Panc1 (cell line): ENCODE measurements around the gene MVK. TPM values are rescaled to one million over a fixed set of nuclear protein-coding genes. Genes with fewer than 3 reads are reported as not detected.

Experiments used
- ATAC-seq: fragments of 200-7000 bp; cut with Tn5 transposase; 2 replicates; pipeline ENCODE4 v1.9.1; 2020; ENCODE audit warnings: mild to moderate bottlenecking, moderate library complexity
- BruUV-seq: library from RNA; stranded (reverse); fragments of 400-500 nt; replicated peaks from 2 replicates; lab custom pipeline; 2021; lab: Mats Ljungman, UMichigan
- CTCF ChIA-PET: fragments of 300-600 bp; sonication (Branson Sonifier 250); formaldehyde crosslinking; loops from one replicate; lab custom pipeline; 2022; ENCODE audit warnings: antibody characterized with exemption; lab: Charles Lee
- POLR2A ChIA-PET: fragments of 300-600 bp; sonication (Branson Sonifier 250); formaldehyde crosslinking; loops from one replicate; lab custom pipeline; 2022; ENCODE audit warnings: antibody characterized with exemption; lab: Charles Lee
- DNase-seq: peaks from one replicate; pipeline ENCODE4 v3.0.0-alpha.2; 2010; ENCODE audit warnings: low read depth, low spot score
- H3K27ac ChIP-seq: 2 replicates; pipeline ENCODE4 v1.5.1; 2011; ENCODE audit warnings: mild to moderate bottlenecking, low read length, inconsistent platforms
- H3K27me3 ChIP-seq: fragments of 200-500 bp; sonication (Bioruptor generic); 2 replicates; pipeline ENCODE4 v1.6.0; 2014; ENCODE audit warnings: low read length, inconsistent platforms; ENCODE audit not compliant: control insufficient read depth, insufficient read depth
- H3K36me3 ChIP-seq: fragments of 200-500 bp; sonication (Bioruptor generic); 2 replicates; pipeline ENCODE4 v1.5.1; 2014; ENCODE audit warnings: inconsistent platforms, mild to moderate bottlenecking, low read length, moderate library complexity; ENCODE audit not compliant: control insufficient read depth, insufficient read depth
- H3K4me1 ChIP-seq: 2 replicates; pipeline ENCODE4 v1.5.1; 2011; ENCODE audit warnings: inconsistent platforms, mild to moderate bottlenecking, low read length, moderate library complexity; ENCODE audit not compliant: control insufficient read depth, insufficient read depth
- H3K4me3 ChIP-seq, 2 experiments: 2 replicates each; pipeline ENCODE4 v1.5.1; 2011 to 2012; ENCODE audit warnings: low read depth in 2 of 2, low read length in 2 of 2, mild to moderate bottlenecking in 2 of 2, inconsistent platforms in 1 of 2, moderate library complexity in 1 of 2
- H3K9me3 ChIP-seq: fragments of 200-500 bp; sonication (Bioruptor generic); 2 replicates; pipeline ENCODE4 v1.5.1; 2014; ENCODE audit warnings: low read depth, mild to moderate bottlenecking, inconsistent platforms, low read length, moderate library complexity; ENCODE audit not compliant: control insufficient read depth, insufficient read depth
- CTCF ChIP-seq: fragments of 450-650 bp; IDR thresholded peaks from 2 replicates; pipeline ENCODE4 v1.5.1; 2017; ENCODE audit warnings: mild to moderate bottlenecking
- POLR2AphosphoS5 ChIP-seq: IDR thresholded peaks from 2 replicates; pipeline ENCODE4 v1.6.1; 2012; ENCODE audit warnings: mild to moderate bottlenecking, low read depth, low read length, moderate library complexity
- SIN3A ChIP-seq: IDR thresholded peaks from 2 replicates; pipeline ENCODE4 v1.6.1; 2012; ENCODE audit warnings: low read depth, mild to moderate bottlenecking, low read length, moderate library complexity, borderline replicate concordance; ENCODE audit not compliant: insufficient read depth
- TCF7L2 ChIP-seq: IDR thresholded peaks from 2 replicates; pipeline ENCODE4 v1.6.1; 2011; ENCODE audit warnings: mild to moderate bottlenecking, low read depth, low read length, inconsistent platforms
- in situ Hi-C: cut with HindIII; loops from 2 replicates; pipeline ENCODE4 v1.10.0; 2016; ENCODE audit warnings: low sequenced_read_pairs, low pct_unique_long_range_greater_than_20kb
- intact Hi-C: fragments of 100-400 bp; cut with micrococcal nuclease; formaldehyde crosslinking; loops from one replicate; pipeline ENCODE4 v1.10.0; 2022; ENCODE audit not compliant: unreplicated experiment
- total RNA-seq: library from RNA; stranded (reverse); gene quantifications from one replicate; pipeline ENCODE4 v1.2.1, GENCODE V29; 2021; ENCODE audit not compliant: unreplicated experiment
- TF ChIP-seq, protein P1 (sequence below), 2 experiments: IDR thresholded peaks; 2 replicates each; pipeline ENCODE4 v1.6.1; 2011 to 2012; ENCODE audit warnings: low read depth in 2 of 2, control low read depth in 1 of 2, low read length in 1 of 2, mild to moderate bottlenecking in 1 of 2, moderate library complexity in 1 of 2; ENCODE audit not compliant: insufficient read depth in 1 of 2

The MVK gene
- total RNA-seq, 1 experiment from 2014 or later: 41.6 TPM

DNA sequence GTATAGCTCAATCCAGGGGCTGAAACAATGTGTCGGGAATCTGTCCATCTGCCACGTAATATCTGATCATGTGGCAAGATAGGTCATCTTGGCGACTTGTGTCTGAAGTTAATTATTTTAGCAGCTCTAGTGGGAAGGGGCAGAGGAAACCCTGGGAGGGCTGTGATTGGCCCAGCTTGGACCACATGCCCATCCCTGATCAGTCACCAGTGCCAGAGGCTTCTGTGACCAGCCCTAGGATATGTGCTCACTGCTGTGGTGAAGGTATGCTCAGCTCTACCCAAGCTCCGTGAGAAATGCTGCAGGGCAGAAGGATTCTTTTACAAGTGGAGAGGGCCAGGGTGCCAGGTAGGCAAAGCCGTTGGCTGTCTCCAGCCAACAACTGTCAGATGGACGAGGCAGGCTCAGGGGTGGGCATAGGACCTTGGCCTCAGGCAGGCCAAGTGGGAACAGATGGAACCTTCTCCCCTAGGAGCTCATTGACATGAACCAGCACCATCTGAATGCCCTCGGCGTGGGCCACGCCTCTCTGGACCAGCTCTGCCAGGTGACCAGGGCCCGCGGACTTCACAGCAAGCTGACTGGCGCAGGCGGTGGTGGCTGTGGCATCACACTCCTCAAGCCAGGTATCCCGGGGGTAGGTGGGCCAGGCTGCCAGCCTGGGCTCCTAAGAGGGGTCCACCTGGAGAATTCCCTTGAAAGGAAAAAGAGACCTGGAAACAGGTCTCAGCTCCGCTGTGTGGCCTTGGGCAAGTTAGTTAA, 21.1 kb downstream of the MVK start:
- Histone ChIP-seq H3K4me3 (no peak overlapping the region), H3K27ac (no peak overlapping the region), H3K27me3 (no peaks in the 10 kb centered on the region), H3K9me3 (no peaks in the 10 kb centered on the region), H3K36me3 (no peaks in the 10 kb centered on the region), H3K4me1 (peaks cover 8% of the 10 kb centered on the region; the same call in 1 of the 2 replicates)
- no peak for DNase-seq
- no TSS peak for BruUV-seq
- TF ChIP-seq CTCF: no peak
- no peak for TF ChIP-seq POLR2AphosphoS5
- TF ChIP-seq, protein P1, sequence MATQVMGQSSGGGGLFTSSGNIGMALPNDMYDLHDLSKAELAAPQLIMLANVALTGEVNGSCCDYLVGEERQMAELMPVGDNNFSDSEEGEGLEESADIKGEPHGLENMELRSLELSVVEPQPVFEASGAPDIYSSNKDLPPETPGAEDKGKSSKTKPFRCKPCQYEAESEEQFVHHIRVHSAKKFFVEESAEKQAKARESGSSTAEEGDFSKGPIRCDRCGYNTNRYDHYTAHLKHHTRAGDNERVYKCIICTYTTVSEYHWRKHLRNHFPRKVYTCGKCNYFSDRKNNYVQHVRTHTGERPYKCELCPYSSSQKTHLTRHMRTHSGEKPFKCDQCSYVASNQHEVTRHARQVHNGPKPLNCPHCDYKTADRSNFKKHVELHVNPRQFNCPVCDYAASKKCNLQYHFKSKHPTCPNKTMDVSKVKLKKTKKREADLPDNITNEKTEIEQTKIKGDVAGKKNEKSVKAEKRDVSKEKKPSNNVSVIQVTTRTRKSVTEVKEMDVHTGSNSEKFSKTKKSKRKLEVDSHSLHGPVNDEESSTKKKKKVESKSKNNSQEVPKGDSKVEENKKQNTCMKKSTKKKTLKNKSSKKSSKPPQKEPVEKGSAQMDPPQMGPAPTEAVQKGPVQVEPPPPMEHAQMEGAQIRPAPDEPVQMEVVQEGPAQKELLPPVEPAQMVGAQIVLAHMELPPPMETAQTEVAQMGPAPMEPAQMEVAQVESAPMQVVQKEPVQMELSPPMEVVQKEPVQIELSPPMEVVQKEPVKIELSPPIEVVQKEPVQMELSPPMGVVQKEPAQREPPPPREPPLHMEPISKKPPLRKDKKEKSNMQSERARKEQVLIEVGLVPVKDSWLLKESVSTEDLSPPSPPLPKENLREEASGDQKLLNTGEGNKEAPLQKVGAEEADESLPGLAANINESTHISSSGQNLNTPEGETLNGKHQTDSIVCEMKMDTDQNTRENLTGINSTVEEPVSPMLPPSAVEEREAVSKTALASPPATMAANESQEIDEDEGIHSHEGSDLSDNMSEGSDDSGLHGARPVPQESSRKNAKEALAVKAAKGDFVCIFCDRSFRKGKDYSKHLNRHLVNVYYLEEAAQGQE (IDR thresholded peaks at IDR 0.05; ENCODE audit: insufficient read depth in 1 of 2, low read depth in 2 of 2, low read length in 1 of 2): no peak
- CTCF ChIA-PET: interaction anchor here (0.7 to 1.4 kb wide), 3 partner anchors 22 to 180 kb away, joined by 3 to 4 read pairs (median 4); no protein-coding TSS in a partner anchor
- intact Hi-C loops (loop anchor here (10.0 kb wide), 1 partner anchor 120 kb away; the partner anchor contains the start of gene FAM222A), in situ Hi-C loops (no loop called here)
- ATAC-seq: no peak
- POLR2A ChIA-PET: no interaction called here

GRCh38 chr12:109595321-109595902, 21.8 kb downstream of the MVK start:
- Histone ChIP-seq H3K9me3 (no peaks in the 10 kb centered on the region), H3K36me3 (no peaks in the 10 kb centered on the region), H3K27ac (no peak overlapping the region), H3K27me3 (no peaks in the 10 kb centered on the region), H3K4me1 (peaks cover 8% of the 10 kb centered on the region; the same call in 1 of the 2 replicates), H3K4me3 (no peak overlapping the region)
- ChIA-PET POLR2A (no interaction called here), CTCF (interaction anchor here (0.7 kb wide), 1 partner anchor 167 kb away, joined by 4 read pairs; no protein-coding TSS in a partner anchor)
- in situ Hi-C loops (no loop called here), intact Hi-C loops (loop anchor here (10.0 kb wide), 1 partner anchor 119 kb away; the partner anchor contains the start of gene FAM222A)
- TF ChIP-seq CTCF: no peak
- TF ChIP-seq TCF7L2: no peak
- TF ChIP-seq, protein P1 (IDR thresholded peaks at IDR 0.05; ENCODE audit: insufficient read depth in 1 of 2, low read depth in 2 of 2, low read length in 1 of 2): no peak
- TF ChIP-seq POLR2AphosphoS5: no peak
- no peak for TF ChIP-seq SIN3A
- no TSS peak for BruUV-seq
- DNase-seq: no peak
- ATAC-seq: no peak
